Astrocyte (in vitro differentiated cells and primary cell): ENCODE results near the gene AHNAK2. TPM values are rescaled to one million over a fixed set of nuclear protein-coding genes. Genes with fewer than 3 reads are reported as not detected.

Experiments used
- DNase-seq: peaks from one replicate; pipeline ENCODE4 v3.0.0-alpha.2; 2010; ENCODE audit warnings: low read depth
- FAIRE-seq: peaks from 2 replicates; lab custom pipeline; 2011; peaks lifted over from hg19 to GRCh38; lab: Jason Lieb, UNC
- H2AFZ ChIP-seq: 2 replicates; pipeline ENCODE4 v1.6.0; 2012; ENCODE audit warnings: low read depth, low read length, inconsistent platforms
- H3K27ac ChIP-seq: 2 replicates; pipeline ENCODE4 v1.5.1; 2011; ENCODE audit warnings: low read depth, low read length, inconsistent platforms
- H3K27me3 ChIP-seq: 2 replicates; pipeline ENCODE4 v1.6.0; 2011; ENCODE audit warnings: low read length, inconsistent platforms; ENCODE audit not compliant: insufficient read depth
- H3K36me3 ChIP-seq: 2 replicates; pipeline ENCODE4 v1.5.1; 2011; ENCODE audit warnings: low read length, inconsistent platforms; ENCODE audit not compliant: insufficient read depth
- H3K4me1 ChIP-seq: 2 replicates; pipeline ENCODE4 v1.5.1; 2011; ENCODE audit warnings: low read length, inconsistent platforms; ENCODE audit not compliant: insufficient read depth
- H3K4me2 ChIP-seq: 2 replicates; pipeline ENCODE4 v1.6.0; 2012; ENCODE audit warnings: low read length, inconsistent platforms
- H3K4me3 ChIP-seq: 2 replicates; pipeline ENCODE4 v1.5.1; 2011; ENCODE audit warnings: low read depth, mild to moderate bottlenecking, low read length, inconsistent platforms; ENCODE audit not compliant: insufficient read depth
- H3K79me2 ChIP-seq: 2 replicates; pipeline ENCODE4 v1.6.0; 2012; ENCODE audit warnings: mild to moderate bottlenecking, low read length, inconsistent platforms; ENCODE audit not compliant: insufficient read depth
- H3K9ac ChIP-seq: 2 replicates; pipeline ENCODE4 v1.6.0; 2012; ENCODE audit warnings: mild to moderate bottlenecking, low read length, inconsistent platforms
- H3K9me3 ChIP-seq: 2 replicates; pipeline ENCODE4 v1.5.1; 2012; ENCODE audit warnings: low read depth, mild to moderate bottlenecking, low read length, inconsistent platforms; ENCODE audit not compliant: insufficient read depth
- H4K20me1 ChIP-seq: 2 replicates; pipeline ENCODE4 v1.6.0; 2012; ENCODE audit warnings: low read length, inconsistent platforms; ENCODE audit not compliant: insufficient read depth
- H3K27ac Mint-ChIP-seq: one replicate; pipeline ENCODE4 v1.8.0; 2021; ENCODE audit warnings: mild to moderate bottlenecking, mixed read lengths; ENCODE audit not compliant: unreplicated experiment
- H3K27me3 Mint-ChIP-seq: one replicate; pipeline ENCODE4 v1.8.0; 2021; ENCODE audit warnings: low read depth, mixed read lengths; ENCODE audit not compliant: unreplicated experiment
- H3K36me3 Mint-ChIP-seq: one replicate; pipeline ENCODE4 v1.8.0; 2021; ENCODE audit warnings: low read depth, mixed read lengths; ENCODE audit not compliant: unreplicated experiment
- H3K4me1 Mint-ChIP-seq: one replicate; pipeline ENCODE4 v1.8.0; 2021; ENCODE audit warnings: low read depth, mixed read lengths; ENCODE audit not compliant: unreplicated experiment
- H3K4me3 Mint-ChIP-seq: one replicate; pipeline ENCODE4 v1.8.0; 2021; ENCODE audit warnings: mild to moderate bottlenecking, moderate library complexity, mixed read lengths; ENCODE audit not compliant: unreplicated experiment
- H3K9me3 Mint-ChIP-seq: one replicate; pipeline ENCODE4 v1.8.0; 2021; ENCODE audit warnings: mild to moderate bottlenecking, mixed read lengths; ENCODE audit not compliant: unreplicated experiment
- CTCF ChIP-seq: IDR thresholded peaks from 2 replicates; pipeline ENCODE4 v1.5.1; 2011; ENCODE audit warnings: low read depth, mild to moderate bottlenecking, inconsistent platforms, low read length, moderate library complexity; ENCODE audit not compliant: insufficient read depth
- EZH2 ChIP-seq: IDR thresholded peaks from 2 replicates; pipeline ENCODE4 v1.6.1; 2012; ENCODE audit warnings: mild to moderate bottlenecking, low read length, inconsistent platforms; ENCODE audit not compliant: insufficient read depth
- total RNA-seq: library from RNA; stranded (reverse); gene quantifications from 2 replicates; pipeline ENCODE4 v1.2.1, GENCODE V29; 2021

The AHNAK2 gene
- total RNA-seq, 1 donor from 2014 or later: 44.7 TPM

GRCh38 chr14:104983231-104983721 lies 5.1 kb upstream of the AHNAK2 start:
- H3K27me3 Mint-ChIP-seq: peaks cover 28% of the 10 kb centered on the region
- Histone ChIP-seq H3K4me3 (no peak overlapping the region), H3K9ac (no peak overlapping the region), H3K79me2 (peaks cover 7% of the 10 kb centered on the region), H2AFZ (no peak overlapping the region), H3K9me3 (no peaks in the 10 kb centered on the region), H3K4me1 (peaks cover 21% of the 10 kb centered on the region), H3K27me3 (no peaks in the 10 kb centered on the region), H3K27ac (no peak overlapping the region), H3K4me2 (no peak overlapping the region), H4K20me1 (no peaks in the 10 kb centered on the region), H3K36me3 (no peaks in the 10 kb centered on the region)
- FAIRE-seq (no peak), DNase-seq (no peak)
- no peaks in the 10 kb centered on the region for H3K36me3 Mint-ChIP-seq
- no peak overlapping the region for H3K4me3 Mint-ChIP-seq
- TF ChIP-seq CTCF: no peak
- TF ChIP-seq EZH2: no peak
- no peak overlapping the region for H3K27ac Mint-ChIP-seq
- no peaks in the 10 kb centered on the region for H3K4me1 Mint-ChIP-seq
- no peaks in the 10 kb centered on the region for H3K9me3 Mint-ChIP-seq

GRCh38 chr14:104982548-104983230 lies 4.5 kb upstream of the AHNAK2 start:
- no peaks in the 10 kb centered on the region for H3K36me3 Mint-ChIP-seq
- H3K9ac ChIP-seq: no peak overlapping the region
- no peak overlapping the region for H3K4me2 ChIP-seq
- H3K4me1 Mint-ChIP-seq: no peaks in the 10 kb centered on the region
- no peak overlapping the region for H3K4me3 ChIP-seq
- no peak for TF ChIP-seq EZH2
- TF ChIP-seq CTCF: no peak
- H4K20me1 ChIP-seq: no peaks in the 10 kb centered on the region
- H3K4me3 Mint-ChIP-seq: no peak overlapping the region
- DNase-seq (no peak), FAIRE-seq (no peak)
- H3K27me3 ChIP-seq: no peaks in the 10 kb centered on the region
- peaks cover 28% of the 10 kb centered on the region for H3K27me3 Mint-ChIP-seq
- H2AFZ ChIP-seq: no peak overlapping the region
- no peak overlapping the region for H3K27ac Mint-ChIP-seq
- H3K27ac ChIP-seq: no peak overlapping the region
- H3K79me2 ChIP-seq: peaks cover 7% of the 10 kb centered on the region
- H3K36me3 ChIP-seq: no peaks in the 10 kb centered on the region
- peaks cover 25% of the 10 kb centered on the region for H3K4me1 ChIP-seq
- no peaks in the 10 kb centered on the region for H3K9me3 ChIP-seq
- H3K9me3 Mint-ChIP-seq: no peaks in the 10 kb centered on the region
